Measurements from ENCODE around the gene SMC4.

SMC4 gene

DNA sequence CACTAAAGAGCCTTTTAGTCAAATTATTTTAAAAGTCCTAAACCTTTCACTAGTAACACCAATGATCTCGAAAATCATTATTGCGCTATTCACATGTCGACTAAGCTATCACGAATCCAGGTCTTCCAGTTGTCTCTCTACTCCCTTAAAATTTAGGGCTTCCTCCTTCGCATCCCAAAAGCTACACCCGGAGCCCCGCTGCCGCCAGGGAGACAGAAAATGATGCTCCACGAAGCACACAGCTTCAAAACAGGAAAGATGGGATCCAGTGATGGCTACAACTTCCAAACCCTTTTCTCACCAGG is 678 bp upstream of the SMC4 start:
- DNase-seq: no peak

DNA sequence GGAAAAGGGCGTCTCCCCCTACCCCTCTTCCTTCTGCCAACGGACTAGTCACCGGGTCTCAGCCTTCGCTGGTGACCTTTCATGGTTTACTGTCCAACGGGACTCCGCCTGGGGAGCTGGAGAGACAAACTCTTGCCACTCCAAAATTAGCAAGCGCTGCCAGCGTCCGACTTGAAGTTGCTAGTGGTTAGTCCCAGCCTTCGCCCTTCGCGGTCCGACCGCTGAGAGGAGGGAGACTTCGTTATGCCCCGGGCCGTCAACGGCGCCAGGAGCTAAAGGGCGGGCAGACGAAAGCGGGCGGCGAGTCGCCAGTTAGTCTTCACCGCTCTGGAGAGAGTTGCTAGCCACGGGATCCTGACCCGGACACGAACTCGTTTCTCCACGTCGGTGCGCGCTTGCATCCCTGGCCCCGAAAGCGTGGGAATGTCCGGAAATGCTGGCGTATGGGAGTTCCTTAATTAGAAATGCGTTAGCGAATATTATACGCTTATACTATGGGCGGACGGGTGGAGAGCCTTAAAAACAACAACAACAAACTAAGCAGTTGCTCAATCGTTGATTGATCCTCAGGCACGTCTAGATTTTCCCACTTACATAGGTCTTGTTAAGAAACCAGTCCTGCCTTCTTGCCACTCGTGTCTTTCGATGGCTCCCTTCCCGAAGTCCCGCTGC is 716 bp downstream of the SMC4 start:
- DNase-seq: peak; percentile 28

DNA sequence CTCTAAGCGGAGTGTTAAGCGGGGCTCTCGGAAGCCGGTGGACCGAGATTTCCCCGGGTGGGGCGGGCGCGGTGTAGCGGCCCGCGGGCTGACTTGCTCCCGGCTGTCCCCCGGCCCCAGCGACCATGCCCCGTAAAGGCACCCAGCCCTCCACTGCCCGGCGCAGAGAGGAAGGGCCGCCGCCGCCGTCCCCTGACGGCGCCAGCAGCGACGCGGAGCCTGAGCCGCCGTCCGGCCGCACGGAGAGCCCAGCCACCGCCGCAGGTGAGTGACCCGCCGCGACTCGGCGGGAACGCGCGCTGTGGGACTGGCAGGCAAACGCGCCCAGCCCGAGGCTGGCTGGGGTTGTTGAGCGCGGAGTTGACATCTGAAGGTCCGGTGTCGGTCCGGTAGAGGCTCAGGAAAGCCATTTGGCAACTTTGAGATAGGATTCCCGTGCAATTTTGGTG is 1.3 kb downstream of the SMC4 start:
- DNase-seq: peak; percentile 12

DNA sequence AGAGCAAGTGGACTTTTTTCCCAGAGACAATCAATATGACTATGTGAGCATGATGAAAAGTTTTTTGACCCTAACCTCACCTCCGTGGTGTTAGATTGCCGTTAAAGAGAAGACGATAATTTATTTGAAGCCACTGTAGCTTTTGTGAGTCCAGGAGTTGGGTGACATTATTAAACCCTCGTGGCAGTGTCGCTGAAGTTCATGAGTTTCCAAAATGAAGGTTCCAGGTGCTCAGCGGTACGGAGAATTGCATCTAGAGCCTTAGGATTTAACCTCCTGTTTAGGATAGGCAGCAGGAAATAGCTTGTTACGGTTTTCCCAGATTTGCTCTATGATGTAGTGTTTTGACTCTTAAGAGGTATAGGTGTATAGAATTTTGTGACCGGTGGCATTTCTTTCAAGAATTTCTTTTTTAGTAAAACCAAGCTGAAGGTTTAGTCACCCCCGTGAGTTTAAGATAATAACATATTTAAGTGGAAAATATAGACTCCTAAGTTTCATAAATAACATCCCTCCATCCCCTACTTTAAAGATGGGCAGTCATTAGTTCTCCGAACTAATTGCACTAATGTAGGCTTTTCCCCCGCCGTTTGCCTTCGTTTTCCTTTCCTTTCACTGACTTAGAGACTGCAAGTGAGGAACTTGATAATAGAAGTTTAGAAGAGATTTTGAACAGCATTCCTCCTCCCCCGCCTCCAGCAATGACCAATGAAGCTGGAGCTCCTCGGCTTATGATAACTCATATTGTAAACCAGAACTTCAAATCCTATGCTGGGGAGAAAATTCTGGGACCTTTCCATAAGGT is 2.0 kb downstream of the SMC4 start:
- no peak for DNase-seq

DNA sequence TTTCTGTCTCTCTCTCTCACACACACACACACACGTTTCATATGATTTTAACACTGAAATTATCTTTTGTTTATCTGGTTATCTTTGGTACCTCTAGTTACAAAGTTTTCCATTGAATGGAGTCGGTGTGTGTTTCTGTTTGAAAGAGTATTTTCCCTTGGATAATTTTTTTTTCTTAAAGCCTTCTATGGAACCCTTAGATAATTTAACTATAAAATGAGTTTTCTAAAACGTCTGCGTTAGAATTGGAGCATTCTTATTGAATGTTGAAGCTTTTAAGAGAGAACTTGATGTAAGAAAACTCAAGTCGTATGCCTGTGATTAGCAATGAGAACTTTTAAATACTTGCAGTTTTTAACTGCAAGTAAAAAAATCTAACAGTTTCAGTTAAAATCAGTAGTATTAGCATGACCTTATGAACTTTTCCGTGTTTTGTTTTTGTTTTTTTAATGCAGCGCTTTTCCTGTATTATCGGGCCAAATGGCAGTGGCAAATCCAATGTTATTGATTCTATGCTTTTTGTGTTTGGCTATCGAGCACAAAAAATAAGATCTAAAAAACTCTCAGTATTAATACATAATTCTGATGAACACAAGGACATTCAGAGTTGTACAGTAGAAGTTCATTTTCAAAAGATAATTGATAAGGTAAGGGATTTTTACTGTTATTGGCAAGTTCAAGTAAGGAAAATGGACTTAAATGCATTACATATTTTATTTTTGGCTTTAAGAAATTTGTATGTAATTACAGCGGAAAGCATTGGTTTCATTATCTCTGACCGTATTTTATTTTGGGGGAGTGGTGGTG is 3.0 kb downstream of the SMC4 start:
- DNase-seq: no peak

DNA sequence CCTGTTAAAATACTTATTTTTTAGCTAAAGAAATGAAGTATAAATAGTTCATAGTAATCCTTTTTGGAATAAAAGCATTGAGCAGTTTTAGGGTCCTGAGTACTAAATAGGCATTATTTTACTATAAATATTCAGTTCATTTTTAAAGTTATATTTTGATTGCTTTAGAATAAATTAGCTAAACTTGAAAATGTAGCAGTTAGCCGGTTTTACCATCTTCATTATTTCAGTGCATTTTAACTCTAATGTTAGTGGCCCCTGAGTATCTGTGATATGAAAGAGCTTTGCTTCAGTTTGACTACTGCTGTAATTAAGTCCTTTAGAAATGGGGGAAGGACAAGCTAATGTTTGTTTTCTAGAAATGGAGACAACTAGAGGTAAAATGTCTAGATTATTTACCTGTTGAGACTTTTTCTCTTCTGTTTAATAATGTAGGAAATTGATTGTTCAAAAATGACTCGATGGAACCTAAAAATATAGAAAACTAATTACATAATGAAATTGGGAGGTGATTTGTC is 3.6 kb downstream of the SMC4 start:
- no peak for DNase-seq

DNA sequence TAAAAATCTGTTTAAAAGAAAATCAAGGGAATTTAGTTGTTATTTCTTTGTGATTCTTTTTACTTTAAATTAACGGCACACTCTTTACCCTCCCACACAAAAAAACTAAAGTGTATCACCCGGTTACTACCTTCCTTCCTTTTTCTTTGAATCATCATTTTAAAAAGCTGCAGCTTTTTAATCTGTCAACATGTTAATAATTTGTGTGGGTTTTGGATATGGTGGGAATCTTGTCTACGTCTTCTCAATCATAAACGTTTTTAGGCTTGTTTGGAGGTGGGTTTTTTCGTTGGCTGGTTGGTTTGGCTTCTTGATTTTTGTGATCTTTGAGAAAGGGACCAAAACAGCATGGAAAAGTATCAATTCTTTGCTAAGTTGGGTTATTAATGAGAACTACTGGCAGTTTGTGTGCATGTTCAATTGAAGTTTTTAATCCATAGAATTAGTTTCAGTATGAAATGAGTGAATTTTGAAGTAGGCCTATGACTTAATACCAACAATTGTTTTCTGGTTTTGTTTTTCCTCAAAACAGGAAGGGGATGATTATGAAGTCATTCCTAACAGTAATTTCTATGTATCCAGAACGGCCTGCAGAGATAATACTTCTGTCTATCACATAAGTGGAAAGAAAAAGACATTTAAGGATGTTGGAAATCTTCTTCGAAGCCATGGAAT is 4.5 kb downstream of the SMC4 start:
- DNase-seq: no peak

DNA sequence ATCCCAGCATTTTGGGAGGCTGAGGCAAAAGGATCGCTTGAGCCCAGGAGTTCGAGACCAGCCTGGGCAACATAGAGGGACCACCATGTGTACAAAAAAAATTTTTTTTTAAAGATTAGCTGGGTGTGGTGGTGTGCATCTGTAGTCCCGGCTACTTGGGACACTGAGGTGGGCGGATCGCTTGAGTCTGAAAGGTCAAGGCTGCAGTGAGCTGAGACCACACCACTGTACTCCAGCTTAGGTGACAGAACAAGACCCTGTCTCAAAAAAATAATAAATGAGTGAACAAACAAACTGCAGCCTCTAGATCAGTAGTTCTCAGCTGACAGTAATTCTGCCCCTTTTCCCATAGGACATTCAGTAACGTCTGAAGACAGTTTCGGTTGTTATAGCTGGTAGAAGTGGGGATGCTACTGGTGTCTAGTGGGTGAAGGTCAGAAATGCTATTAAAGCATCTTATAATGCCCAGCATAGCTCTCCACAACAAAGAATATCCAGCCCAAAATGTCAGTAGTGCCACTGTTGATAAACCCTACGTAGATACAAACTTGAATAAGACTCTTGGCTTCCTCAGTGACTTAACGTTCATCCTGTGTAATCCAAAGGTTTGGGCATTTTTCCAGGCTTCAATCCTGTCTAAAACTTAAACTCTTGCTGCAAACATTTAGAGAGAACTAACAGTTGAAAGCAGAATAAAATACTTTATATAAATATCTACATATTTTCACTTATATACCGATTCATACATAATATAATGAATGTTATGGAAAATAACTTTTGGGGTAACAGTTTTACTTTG is 10.6 kb downstream of the SMC4 start:
- no peak for DNase-seq

DNA sequence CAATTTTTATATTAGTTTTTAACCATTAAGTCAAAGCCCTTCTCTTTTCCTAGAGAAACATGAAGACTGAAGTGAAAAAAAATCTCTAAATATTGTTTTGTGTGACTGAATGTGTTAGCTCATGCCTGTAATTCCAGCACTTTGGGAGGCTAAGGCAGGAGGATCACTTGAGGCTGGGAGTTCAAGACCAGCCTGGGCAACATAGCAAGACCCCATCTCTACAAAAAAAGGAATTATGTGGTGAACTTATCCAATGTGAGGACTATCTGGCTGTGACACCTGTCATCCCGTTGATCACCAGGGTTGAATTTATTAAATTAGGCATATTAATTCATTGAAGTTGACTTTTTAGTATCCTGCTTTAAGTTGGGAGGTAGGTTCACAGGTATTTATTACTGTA is 13.0 kb downstream of the SMC4 start:
- no peak for DNase-seq

DNA sequence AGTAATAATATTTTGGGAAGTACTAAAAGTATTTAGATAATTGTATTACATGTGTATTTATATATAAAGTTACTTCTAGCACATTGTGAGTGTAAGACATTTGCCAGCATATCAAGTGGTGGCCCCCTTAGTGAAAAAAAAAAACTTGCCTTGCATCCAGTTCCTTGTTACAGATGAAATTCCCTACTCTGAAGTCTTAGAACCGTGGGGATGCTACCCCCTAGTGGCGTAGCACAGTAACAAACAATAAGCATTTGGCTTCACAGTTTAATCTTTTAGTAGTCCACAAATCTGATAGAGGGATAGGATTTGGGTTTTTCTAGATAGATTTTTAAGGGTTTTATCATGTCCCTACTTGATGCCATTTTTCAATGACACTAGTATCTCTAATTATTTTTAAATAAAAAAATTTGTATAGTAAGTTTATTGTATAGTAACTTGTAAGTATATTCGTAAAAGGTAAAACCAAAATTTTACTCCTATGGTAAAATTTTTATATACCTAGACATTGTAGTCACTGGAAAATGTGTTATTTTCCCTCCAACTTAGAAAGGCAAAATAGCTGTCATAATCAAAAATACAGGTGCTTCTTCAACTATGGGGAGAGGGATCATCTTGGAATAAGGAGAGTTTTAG is 14.3 kb downstream of the SMC4 start:
- peak; percentile 69 for DNase-seq

DNA sequence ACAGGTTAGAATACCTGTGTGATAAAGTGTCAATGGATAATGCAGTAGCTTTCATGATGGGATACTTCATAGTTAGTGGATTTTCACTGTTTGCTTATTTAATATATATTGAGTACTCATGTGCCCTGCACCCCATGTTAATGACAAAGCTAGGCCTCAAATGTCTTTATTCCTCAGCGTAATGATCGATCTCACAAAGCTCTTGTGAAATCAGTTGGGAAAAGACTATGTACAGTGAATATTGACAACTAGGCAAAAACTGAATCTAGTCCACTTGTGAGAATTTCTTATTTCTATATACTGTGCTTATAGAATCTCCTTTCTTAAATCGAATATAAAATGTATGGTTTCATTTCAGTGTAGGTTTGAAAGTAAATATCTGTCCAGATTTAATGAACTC is 17.9 kb downstream of the SMC4 start:
- no peak for DNase-seq

DNA sequence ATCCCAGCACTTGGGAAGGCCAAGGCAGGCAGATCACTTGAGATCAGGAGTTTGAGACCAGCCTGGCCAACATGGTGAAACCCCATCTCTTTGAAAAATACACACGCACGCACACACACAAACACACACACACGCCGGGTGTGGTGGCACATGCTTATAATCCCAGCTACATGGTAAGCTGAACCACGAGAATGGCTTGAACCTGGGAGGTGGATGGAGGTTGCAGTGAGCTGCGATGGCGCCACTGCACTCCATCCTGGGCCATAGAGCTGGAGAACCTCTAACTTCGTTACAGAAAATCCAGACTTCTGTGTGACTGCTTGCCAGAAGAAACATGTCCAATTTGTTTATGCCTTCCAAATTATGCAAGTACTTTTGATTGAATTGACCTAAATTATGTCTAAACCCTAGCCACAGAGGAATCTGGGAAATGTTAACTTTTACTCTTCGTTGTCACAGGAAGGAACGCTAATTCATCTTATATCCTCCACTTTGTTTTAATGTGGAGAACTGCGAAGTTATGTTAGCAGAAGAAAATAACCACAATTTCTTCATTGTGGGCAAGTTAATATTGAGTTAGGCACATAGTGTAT is 28.5 kb downstream of the SMC4 start:
- no peak for DNase-seq

DNA sequence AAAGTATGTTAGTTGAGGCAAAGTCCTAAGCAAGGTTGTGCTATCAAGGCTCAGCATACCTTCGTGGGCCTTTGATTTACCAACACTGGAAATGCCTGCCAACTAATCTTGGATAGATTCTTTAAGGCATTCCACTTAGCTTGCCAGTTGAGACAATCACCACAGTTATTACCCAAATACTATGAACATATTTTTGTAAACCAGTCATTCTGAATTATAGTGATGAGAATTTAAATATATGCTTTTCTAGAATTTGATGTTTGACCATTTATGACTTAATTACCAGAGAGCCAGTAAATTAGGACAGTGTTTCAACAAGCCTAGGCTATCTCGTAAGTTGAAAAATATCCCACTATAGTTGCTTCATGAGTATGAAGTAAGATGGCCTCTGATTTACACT is 34.6 kb downstream of the SMC4 start:
- no peak for DNase-seq

DNA sequence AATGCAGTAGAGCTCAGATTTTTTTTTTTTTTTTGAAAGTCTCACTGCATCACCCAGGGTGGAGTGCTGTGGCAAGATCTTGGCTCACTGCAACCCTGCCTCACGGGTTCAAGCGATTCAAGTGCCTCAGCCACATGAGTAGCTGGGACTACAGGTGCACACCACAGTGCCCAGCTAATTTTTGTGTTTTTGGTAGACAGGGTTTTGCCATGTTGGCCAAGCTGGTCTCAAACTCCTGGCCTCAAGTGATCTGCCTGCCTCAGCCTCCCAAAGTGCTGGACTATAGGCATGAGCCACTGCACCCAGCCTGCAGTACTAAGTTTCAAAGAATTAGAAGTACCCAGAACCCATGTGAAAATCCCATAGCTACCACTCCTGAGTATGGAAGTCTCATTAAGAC is 35.6 kb downstream of the SMC4 start:
- no peak for DNase-seq

DNA sequence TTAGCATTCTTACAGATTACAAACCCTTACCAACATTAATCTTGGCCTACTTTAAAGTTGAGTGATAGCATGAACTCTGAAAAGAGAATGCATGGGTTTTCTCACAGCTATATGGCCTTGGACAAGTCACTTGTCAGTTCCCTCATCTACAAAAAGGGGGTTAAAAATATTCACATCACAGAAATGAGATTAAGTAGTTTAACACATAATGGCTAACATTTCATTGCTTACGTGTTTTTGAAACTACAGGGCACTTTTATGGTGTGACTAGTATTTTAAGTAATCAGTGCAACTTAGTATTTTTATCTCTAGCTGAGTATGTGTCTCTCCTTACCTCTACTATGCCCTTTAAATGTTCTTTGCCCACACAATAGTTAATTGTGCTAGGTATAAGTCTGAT is 36.3 kb downstream of the SMC4 start:
- DNase-seq: no peak

DNA sequence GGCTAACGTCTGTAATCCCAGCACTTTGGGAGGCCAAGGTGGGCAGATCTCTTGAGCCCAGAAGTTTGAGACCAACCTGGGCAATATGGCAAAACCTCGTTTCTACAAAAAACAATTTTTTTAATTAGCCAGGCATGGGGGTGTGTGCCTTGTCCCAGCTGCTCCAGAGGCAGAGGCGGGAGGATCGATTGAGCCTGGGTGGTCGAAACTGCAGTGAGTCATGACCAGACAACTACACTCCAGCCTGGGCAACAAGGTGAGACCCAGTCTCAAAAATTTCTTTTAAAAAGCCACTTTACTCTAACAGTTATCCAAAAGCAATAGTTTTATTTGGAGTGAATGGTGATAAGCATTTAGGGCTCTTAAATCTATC is 37.6 kb downstream of the SMC4 start:
- no peak for DNase-seq

DNA sequence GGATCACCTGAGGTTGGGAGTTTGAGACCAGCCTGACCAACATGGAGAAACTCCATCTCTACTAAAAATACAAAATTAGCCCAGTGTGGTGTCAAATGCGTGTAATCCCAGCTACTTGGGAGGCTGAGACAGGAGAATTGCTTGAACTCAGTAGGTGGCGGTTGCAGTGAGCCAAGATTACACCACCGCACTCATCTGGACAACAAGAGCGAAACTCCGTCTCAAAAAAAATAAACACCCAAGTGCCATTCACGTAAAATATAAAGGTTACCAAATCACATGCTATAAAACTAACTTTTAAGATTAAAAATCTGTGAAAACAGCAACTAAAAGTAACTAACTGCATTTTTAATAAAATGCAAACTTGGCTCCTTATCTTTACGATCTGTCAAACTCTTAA is 41.2 kb downstream of the SMC4 start:
- DNase-seq: no peak

DNA sequence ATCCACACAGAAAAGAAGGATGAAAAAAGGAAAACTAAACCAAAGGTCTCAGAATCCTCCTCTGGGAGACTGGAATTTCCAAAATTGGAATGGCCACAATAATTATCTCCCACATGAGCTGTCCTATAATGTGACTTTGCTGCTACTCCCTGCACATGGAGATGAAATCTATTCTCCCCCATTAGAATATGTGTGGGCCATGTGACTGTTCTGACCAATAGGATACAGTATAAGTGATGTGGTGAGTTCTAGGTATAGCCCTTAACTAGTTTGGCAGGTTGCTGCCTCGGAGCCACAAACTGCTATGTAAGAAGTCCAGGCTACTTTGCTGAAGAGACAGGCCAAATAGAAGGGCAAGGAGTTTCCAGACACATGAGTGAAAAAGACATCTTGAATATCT is 45.0 kb downstream of the SMC4 start:
- no peak for DNase-seq

DNA sequence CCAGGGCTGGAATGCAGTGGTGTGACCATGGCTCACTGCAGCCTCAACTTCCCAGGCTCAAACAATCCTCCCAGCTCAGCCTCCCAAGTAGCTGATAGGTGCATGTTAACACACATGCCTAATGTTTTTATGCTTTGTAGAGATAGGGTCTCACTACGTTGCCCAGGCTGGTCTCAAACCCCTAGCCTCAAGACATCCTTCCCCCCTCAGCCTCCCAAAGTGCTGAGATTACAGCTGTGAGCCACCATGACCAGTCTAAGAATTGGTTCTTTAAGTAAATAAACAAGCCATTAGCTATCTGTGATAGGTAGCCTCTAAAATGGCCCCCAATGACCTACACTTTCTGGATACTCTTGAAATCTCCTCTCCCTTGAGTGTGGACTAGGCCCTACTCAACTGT is 46.4 kb downstream of the SMC4 start:
- DNase-seq: no peak

DNA sequence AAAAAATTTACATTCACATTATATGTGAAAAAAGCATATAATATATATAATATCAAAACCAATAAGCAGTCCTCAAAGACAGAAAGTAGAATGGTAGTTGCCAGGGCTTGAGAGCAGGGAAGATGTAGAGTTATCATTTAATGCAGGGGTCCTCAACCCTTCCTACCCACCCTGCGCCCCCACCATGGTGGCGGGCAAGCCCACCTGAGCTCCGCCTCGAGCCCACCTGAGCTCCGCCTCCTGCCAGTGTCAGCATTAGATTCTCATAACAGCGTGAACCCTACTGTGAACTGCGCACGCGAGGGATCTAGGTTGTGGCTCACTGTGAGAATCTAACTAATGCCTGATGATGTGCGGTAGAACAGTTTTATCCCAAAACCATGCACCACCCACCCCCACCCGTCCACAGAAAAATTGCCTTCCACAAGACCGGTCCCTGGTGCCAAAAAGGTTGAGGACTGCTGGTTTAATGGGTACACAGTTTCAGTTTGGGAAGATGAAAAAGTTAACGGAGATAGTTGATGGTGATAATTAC is 47.1 kb downstream of the SMC4 start:
- no peak for DNase-seq

DNA sequence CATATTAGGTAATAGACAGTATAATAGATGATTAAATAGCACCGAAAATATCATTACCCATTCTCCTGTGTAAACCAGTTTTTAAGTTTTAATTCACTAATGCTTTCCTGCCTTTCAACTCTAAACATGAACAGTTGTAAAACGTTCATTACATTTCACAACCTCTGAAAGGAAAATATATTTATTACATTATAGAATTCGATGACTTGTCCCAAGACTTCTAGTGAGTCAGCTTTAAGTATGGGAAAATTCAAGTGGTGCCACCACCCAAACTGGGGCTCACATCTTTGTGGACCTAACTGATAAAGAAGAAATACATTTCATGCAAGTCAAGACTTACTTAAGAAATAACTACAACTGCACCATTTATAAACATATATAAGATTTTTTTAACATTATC is 48.1 kb downstream of the SMC4 start:
- no peak for DNase-seq
